Endodermal cell (in vitro differentiated cells): ENCODE results near the gene TIMP2. TPM values are rescaled to one million over a fixed set of nuclear protein-coding genes. Genes with fewer than 3 reads are reported as not detected.

ENCODE experiments used
- DNase-seq: peaks from one replicate; pipeline ENCODE4 v3.0.0-alpha.2; 2017
- H3K27ac ChIP-seq: 2 replicates; pipeline ENCODE4 v1.5.1; 2013; ENCODE audit warnings: mild to moderate bottlenecking, low read depth, low read length, moderate library complexity
- H3K27me3 ChIP-seq: 2 replicates; pipeline ENCODE4 v1.6.1; 2013; ENCODE audit warnings: mild to moderate bottlenecking, low read length, moderate library complexity; ENCODE audit not compliant: insufficient read depth, control insufficient read depth, poor library complexity, severe bottlenecking
- H3K36me3 ChIP-seq: 2 replicates; pipeline ENCODE4 v1.7.0; 2013; ENCODE audit warnings: mild to moderate bottlenecking, low read length, moderate library complexity; ENCODE audit not compliant: control insufficient read depth, insufficient read depth
- H3K4me1 ChIP-seq: one replicate; pipeline ENCODE4 v1.7.0; 2013; ENCODE audit warnings: low read length; ENCODE audit not compliant: control insufficient read depth, insufficient read depth
- H3K4me3 ChIP-seq: 2 replicates; pipeline ENCODE4 v1.5.1; 2013; ENCODE audit warnings: mild to moderate bottlenecking, low read length, moderate library complexity
- H3K9ac ChIP-seq: 2 replicates; pipeline ENCODE4 v1.6.1; 2013; ENCODE audit warnings: mild to moderate bottlenecking, low read length, moderate library complexity; ENCODE audit not compliant: poor library complexity, severe bottlenecking; ENCODE audit errors: extremely low read depth
- H3K9me3 ChIP-seq: 2 replicates; pipeline ENCODE4 v1.6.1; 2013; ENCODE audit warnings: mild to moderate bottlenecking, low read length, moderate library complexity; ENCODE audit not compliant: control insufficient read depth
- H3K27ac Mint-ChIP-seq: 2 replicates; pipeline ENCODE4 v1.8.0; 2020; ENCODE audit warnings: mixed read lengths
- H3K27me3 Mint-ChIP-seq: 2 replicates; pipeline ENCODE4 v1.8.0; 2021; ENCODE audit warnings: mild to moderate bottlenecking, mixed read lengths; ENCODE audit not compliant: insufficient read depth
- H3K36me3 Mint-ChIP-seq: 2 replicates; pipeline ENCODE4 v1.8.0; 2020; ENCODE audit warnings: low read depth, mixed read lengths
- H3K4me1 Mint-ChIP-seq: 2 replicates; pipeline ENCODE4 v1.8.0; 2020; ENCODE audit warnings: mixed read lengths
- H3K4me3 Mint-ChIP-seq: 2 replicates; pipeline ENCODE4 v1.8.0; 2020; ENCODE audit warnings: mild to moderate bottlenecking, moderate library complexity, mixed read lengths
- H3K9me3 Mint-ChIP-seq: 2 replicates; pipeline ENCODE4 v1.8.0; 2020; ENCODE audit warnings: mild to moderate bottlenecking, mixed read lengths
- CTCF ChIP-seq: fragments of 200-600 bp; sonication (generic); conservative IDR thresholded peaks from 2 replicates; pipeline ENCODE4 v1.5.0; 2021; ENCODE audit warnings: antibody characterized with exemption, mild to moderate bottlenecking
- WGBS, 2 experiments: methylation state at CpG; one replicate each; pipeline versions ENCODE4 v1.1.5 to v1.1.7; 2013; ENCODE audit warnings: missing lambda C conversion rate in 2 of 2, mixed read lengths in 1 of 2; ENCODE audit not compliant: insufficient coverage in 1 of 2, insufficient read length in 1 of 2; 5-methylcytosine and 5-hydroxymethylcytosine counted together
- total RNA-seq, 2 donors: library from RNA; stranded (reverse); fragmentation: NEBNext Ultra II Directional in 1 of 2; extraction: Animal tissue kit (Norgen Biotek cat#: 25700) in 1 of 2; gene quantifications; 2 replicates in 1 of 2; 3 replicates in 1 of 2; pipeline ENCODE4 v1.2.1, GENCODE V29; 2021

TIMP2 gene
- total RNA-seq, 2 donors from 2014 or later, result 36.9 to 42.7 TPM

- no peaks in the 10 kb centered on the region for H3K9me3 Mint-ChIP-seq
- H3K27ac Mint-ChIP-seq, result no peak overlapping the region
- TF ChIP-seq CTCF, result no peak
- Histone ChIP-seq H3K27me3 (no peaks in the 10 kb centered on the region), H3K4me1 (no peaks in the 10 kb centered on the region), H3K9me3 (no peaks in the 10 kb centered on the region), H3K36me3 (no peaks in the 10 kb centered on the region), H3K27ac (no peak overlapping the region), H3K9ac (no peak overlapping the region), H3K4me3 (no peak overlapping the region)
- H3K27me3 Mint-ChIP-seq, result no peaks in the 10 kb centered on the region
- DNase-seq, result no peak
- H3K4me3 Mint-ChIP-seq, result no peak overlapping the region
- 94 to 95% methylated on average over 6 to 8 of the region's 8 CpGs for WGBS, 2 experiments
- H3K36me3 Mint-ChIP-seq, result no peaks in the 10 kb centered on the region
- H3K4me1 Mint-ChIP-seq, result peaks cover 2% of the 10 kb centered on the region
These were observed 35.7 kb downstream of the TIMP2 start for GRCh38 chr17:78889531-78889930.

- Histone ChIP-seq H3K9me3 (no peaks in the 10 kb centered on the region), H3K36me3 (no peaks in the 10 kb centered on the region), H3K27ac (no peak overlapping the region), H3K4me1 (no peaks in the 10 kb centered on the region), H3K4me3 (no peak overlapping the region), H3K9ac (no peak overlapping the region), H3K27me3 (no peaks in the 10 kb centered on the region)
- Mint-ChIP-seq H3K27me3 (no peaks in the 10 kb centered on the region), H3K27ac (no peak overlapping the region), H3K9me3 (no peaks in the 10 kb centered on the region), H3K36me3 (no peaks in the 10 kb centered on the region), H3K4me1 (peaks cover 5% of the 10 kb centered on the region), H3K4me3 (no peak overlapping the region)
- no peak for TF ChIP-seq CTCF
- no peak for DNase-seq
- 96% methylated on average over 7 to 10 of the region's 10 CpGs for WGBS, 2 experiments
These were observed 36.2 kb downstream of the TIMP2 start for GRCh38 chr17:78888941-78889518.

GRCh38 chr17:78886954-78887353, 38.2 kb downstream of the TIMP2 start:
- Histone ChIP-seq H3K4me1 (peaks cover 6% of the 10 kb centered on the region), H3K4me3 (no peak overlapping the region)

More at GRCh38 chr17:78886954-78887353, 38.2 kb downstream of the TIMP2 start:
- H3K27me3 ChIP-seq, result no peaks in the 10 kb centered on the region
- no peaks in the 10 kb centered on the region for H3K9me3 ChIP-seq
- Mint-ChIP-seq H3K27me3 (no peaks in the 10 kb centered on the region), H3K9me3 (no peaks in the 10 kb centered on the region), H3K27ac (no peak overlapping the region), H3K4me1 (peaks cover 14% of the 10 kb centered on the region), H3K36me3 (no peaks in the 10 kb centered on the region), H3K4me3 (no peak overlapping the region)
- no peaks in the 10 kb centered on the region for H3K36me3 ChIP-seq
- no peak overlapping the region for H3K9ac ChIP-seq
- no peak overlapping the region for H3K27ac ChIP-seq
- DNase-seq, result no peak
- WGBS, 2 experiments, result 93 to 98% methylated on average over 11 to 12 of the region's 12 CpGs
- TF ChIP-seq CTCF, result no peak
